Subcutaneous adipose tissue (tissue), 4 donors: ENCODE results near the gene PTGR1. TPM values are rescaled to one million over a fixed set of nuclear protein-coding genes. Genes with fewer than 3 reads are reported as not detected.

Experiments
- total RNA-seq, 4 donors: library from RNA; depleted of rRNA; stranded (reverse); fragments of >200 nt; gene quantifications; one replicate each; pipeline ENCODE4 v1.1.0, GENCODE V29; 2016
- TF ChIP-seq, protein P1 (sequence below): fragments of 450-650 bp; IDR thresholded peaks from one replicate; pipeline ENCODE4 v1.5.1; 2016; ENCODE audit warnings: low read depth, mild to moderate bottlenecking, control low read depth, antibody characterized with exemption, moderate library complexity

PTGR1 gene
- total RNA-seq, 4 donors from 2014 or later = 33.6 to 87.4 (median 64.8) TPM

DNA sequence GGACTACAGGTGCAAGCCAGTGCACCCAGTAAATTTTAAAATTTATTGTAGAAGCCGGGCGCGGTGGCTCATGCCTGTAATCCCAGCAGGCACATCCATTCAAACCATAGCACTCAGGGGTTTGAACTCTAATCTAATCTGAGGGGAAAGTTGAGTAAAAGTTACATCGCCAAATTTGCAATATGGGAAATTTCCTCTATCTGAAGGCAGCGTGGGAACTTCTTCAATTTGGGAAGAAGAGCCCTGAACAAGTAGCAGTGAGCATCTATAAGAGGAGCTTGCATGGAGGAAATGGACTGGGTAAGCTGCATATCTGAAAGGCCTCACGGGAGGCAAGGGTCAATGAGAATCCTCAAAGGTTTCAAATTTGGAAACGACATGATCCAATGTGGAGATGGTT lies 29.0 kb upstream of the PTGR1 start:
- TF ChIP-seq, protein P1, sequence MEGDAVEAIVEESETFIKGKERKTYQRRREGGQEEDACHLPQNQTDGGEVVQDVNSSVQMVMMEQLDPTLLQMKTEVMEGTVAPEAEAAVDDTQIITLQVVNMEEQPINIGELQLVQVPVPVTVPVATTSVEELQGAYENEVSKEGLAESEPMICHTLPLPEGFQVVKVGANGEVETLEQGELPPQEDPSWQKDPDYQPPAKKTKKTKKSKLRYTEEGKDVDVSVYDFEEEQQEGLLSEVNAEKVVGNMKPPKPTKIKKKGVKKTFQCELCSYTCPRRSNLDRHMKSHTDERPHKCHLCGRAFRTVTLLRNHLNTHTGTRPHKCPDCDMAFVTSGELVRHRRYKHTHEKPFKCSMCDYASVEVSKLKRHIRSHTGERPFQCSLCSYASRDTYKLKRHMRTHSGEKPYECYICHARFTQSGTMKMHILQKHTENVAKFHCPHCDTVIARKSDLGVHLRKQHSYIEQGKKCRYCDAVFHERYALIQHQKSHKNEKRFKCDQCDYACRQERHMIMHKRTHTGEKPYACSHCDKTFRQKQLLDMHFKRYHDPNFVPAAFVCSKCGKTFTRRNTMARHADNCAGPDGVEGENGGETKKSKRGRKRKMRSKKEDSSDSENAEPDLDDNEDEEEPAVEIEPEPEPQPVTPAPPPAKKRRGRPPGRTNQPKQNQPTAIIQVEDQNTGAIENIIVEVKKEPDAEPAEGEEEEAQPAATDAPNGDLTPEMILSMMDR = no peak

GRCh38 chr9:111627260-111627963 lies 28.0 kb upstream of the PTGR1 start:
- TF ChIP-seq, protein P1 = no peak

DNA sequence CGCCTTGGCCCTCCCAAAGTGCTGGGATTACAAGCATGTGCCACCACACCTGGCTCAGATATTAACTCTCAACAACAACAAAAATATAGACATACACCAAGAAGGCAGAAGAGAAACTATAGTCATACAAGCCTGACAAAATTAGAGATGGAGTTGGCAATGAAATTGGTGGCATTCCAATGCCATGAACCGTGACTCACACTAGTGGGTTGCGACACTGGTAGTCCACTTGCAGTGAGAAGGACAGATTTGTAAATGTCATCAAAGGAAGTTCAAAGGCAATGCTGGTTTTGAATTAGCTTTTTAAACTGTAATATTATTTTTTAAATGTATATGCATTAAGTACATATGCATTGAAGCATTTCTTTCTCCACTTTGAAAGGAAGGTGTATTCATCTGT lies 23.2 kb upstream of the PTGR1 start:
- TF ChIP-seq, protein P1 = no peak

GRCh38 chr9:111621895-111622480 lies 22.5 kb upstream of the PTGR1 start:
- TF ChIP-seq, protein P1 = no peak

DNA sequence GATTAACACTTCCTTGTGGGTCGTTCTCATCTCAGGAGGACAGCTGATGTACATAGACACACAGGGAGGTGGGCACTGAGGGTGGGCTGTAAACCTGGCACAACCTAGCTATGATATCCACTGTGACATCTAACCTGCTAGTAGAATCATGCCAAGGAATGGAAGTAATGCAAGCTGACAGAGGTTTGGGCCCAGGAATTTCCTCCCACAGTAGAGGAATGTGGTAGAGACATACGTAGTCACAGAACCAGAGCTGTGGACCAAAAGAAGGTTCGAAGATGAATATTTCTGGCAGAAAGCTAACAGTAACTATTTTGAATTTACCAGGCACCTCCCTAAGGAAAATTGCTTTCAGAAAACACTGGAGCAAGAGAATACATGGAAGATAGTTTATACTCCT lies 16.5 kb upstream of the PTGR1 start:
- TF ChIP-seq, protein P1 = no peak

DNA sequence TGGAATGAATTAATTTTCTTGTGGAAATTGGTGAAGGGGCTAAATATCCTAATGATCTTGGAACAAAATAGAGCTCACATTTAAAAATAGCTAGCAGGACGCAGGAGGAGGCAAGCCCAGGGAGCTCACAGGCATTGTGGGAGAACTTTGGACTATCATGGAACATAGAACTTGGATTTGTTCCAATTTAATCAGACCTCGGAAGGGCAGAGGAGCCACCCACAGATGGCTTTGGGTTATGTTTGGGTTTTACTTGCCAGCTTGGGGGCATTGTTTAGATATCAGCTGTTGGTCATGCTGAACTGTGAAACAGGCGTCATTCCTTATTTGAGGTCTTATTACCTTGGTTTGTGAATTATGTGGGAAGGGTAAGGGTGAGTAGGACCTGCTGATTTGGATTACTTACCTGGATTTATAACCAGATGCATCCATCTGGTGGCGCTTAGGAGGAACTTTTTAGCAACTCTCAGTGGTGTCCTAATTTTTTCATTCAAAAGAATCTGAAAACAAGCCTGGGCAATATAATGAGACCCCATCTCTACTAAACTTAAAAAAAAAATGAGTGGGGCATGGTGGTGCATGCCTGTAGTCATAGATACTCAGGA lies 14.1 kb upstream of the PTGR1 start:
- TF ChIP-seq, protein P1 = no peak

DNA sequence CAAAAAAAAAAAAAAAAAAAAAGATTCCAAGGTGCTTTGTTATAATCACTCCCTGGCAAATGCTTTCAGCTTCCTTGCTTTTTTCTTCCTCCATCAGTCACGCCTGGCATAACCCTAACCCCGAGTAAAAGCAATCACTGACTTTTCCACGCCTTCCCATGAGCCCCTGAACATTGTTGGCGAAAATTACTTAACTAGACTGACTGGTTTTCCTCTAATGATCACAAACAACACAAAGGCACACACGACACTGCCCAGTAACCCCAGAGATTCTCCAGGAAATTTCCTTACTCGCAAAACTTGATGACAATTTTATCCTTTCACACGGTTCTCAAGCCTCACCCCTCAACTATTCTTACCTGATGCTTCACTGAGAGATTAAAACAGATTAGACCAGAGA lies 11.4 kb upstream of the PTGR1 start:
- TF ChIP-seq, protein P1 = no peak
